RWPE2 (cell line): Measurements from ENCODE around the gene YBX1.
"Not testable (repeated sequence)": the region's sequence is repeated elsewhere in the genome, so short reads cannot be mapped to it uniquely, and the experiment has no call there.

Source experiments
- ATAC-seq: fragments of 200-7000 bp; cut with Tn5 transposase; 3 replicates; pipeline ENCODE4 v1.9.1; 2021; ENCODE audit warnings: low read depth
- DNase-seq: peaks from one replicate; pipeline ENCODE4 v3.0.0-alpha.2; 2020; ENCODE audit warnings: low spot score
- H3K27ac ChIP-seq: fragments of 450-650 bp; 2 replicates; pipeline ENCODE4 v1.5.1; 2017; ENCODE audit warnings: mild to moderate bottlenecking; ENCODE audit not compliant: poor library complexity, severe bottlenecking
- H3K27me3 ChIP-seq: fragments of 250-450 bp; sonication (Bioruptor Pico); 2 replicates; pipeline ENCODE4 v1.5.1; 2021; ENCODE audit warnings: mild to moderate bottlenecking, moderate library complexity; ENCODE audit not compliant: insufficient read depth, poor library complexity, severe bottlenecking
- H3K36me3 ChIP-seq: fragments of 250-450 bp; sonication (Bioruptor Pico); 2 replicates; pipeline ENCODE4 v1.5.1; 2020; ENCODE audit warnings: low read depth, mild to moderate bottlenecking, moderate library complexity
- H3K4me1 ChIP-seq: fragments of 250-450 bp; sonication (Bioruptor Pico); 2 replicates; pipeline ENCODE4 v1.5.1; 2021; ENCODE audit warnings: mild to moderate bottlenecking, moderate library complexity; ENCODE audit not compliant: insufficient read depth, poor library complexity, severe bottlenecking
- H3K4me3 ChIP-seq: fragments of 250-450 bp; sonication (Bioruptor Pico); 2 replicates; pipeline ENCODE4 v1.5.1; 2021; ENCODE audit warnings: mild to moderate bottlenecking, moderate library complexity; ENCODE audit not compliant: severe bottlenecking
- H3K9me3 ChIP-seq: fragments of 250-450 bp; sonication (Bioruptor Pico); 2 replicates; pipeline ENCODE4 v1.5.1; 2021; ENCODE audit warnings: mild to moderate bottlenecking, moderate library complexity; ENCODE audit not compliant: severe bottlenecking
- TF ChIP-seq, protein P1 (sequence below): fragments of 450-650 bp; IDR thresholded peaks from one replicate; pipeline ENCODE4 v1.5.1; 2017; ENCODE audit warnings: mild to moderate bottlenecking, moderate library complexity; ENCODE audit not compliant: poor library complexity, severe bottlenecking

Gene YBX1

GRCh38 chr1:42750041-42750440 is 67.8 kb downstream of the YBX1 start:
- ATAC-seq: no peak
- H3K36me3 ChIP-seq: peaks cover 39% of the 10 kb centered on the region

GRCh38 chr1:42751511-42752070 is 69.4 kb downstream of the YBX1 start:
- ATAC-seq, DNase-seq, H3K9me3 ChIP-seq, H3K27me3 ChIP-seq, H3K4me1 ChIP-seq, H3K27ac ChIP-seq, H3K4me3 ChIP-seq: not testable (repeated sequence)
- H3K36me3 ChIP-seq: peaks cover 54% of the 10 kb centered on the region

More at GRCh38 chr1:42750041-42750440, 67.8 kb downstream of the YBX1 start:
- Histone ChIP-seq H3K4me1 (no peaks in the 10 kb centered on the region), H3K9me3 (no peaks in the 10 kb centered on the region), H3K4me3 (no peak overlapping the region), H3K27ac (no peak overlapping the region), H3K27me3 (no peaks in the 10 kb centered on the region)
- TF ChIP-seq, protein P1, sequence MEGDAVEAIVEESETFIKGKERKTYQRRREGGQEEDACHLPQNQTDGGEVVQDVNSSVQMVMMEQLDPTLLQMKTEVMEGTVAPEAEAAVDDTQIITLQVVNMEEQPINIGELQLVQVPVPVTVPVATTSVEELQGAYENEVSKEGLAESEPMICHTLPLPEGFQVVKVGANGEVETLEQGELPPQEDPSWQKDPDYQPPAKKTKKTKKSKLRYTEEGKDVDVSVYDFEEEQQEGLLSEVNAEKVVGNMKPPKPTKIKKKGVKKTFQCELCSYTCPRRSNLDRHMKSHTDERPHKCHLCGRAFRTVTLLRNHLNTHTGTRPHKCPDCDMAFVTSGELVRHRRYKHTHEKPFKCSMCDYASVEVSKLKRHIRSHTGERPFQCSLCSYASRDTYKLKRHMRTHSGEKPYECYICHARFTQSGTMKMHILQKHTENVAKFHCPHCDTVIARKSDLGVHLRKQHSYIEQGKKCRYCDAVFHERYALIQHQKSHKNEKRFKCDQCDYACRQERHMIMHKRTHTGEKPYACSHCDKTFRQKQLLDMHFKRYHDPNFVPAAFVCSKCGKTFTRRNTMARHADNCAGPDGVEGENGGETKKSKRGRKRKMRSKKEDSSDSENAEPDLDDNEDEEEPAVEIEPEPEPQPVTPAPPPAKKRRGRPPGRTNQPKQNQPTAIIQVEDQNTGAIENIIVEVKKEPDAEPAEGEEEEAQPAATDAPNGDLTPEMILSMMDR: no peak
- DNase-seq: no peak

- Histone ChIP-seq H3K36me3 (peaks cover 55% of the 10 kb centered on the region), H3K9me3 (no peaks in the 10 kb centered on the region), H3K4me3 (no peak overlapping the region), H3K4me1 (no peaks in the 10 kb centered on the region), H3K27ac (no peak overlapping the region), H3K27me3 (no peaks in the 10 kb centered on the region)
- TF ChIP-seq, protein P1: no peak
- ATAC-seq (no peak), DNase-seq (no peak)
These were observed 70.1 kb downstream of the YBX1 start for GRCh38 chr1:42752284-42752683.

DNA sequence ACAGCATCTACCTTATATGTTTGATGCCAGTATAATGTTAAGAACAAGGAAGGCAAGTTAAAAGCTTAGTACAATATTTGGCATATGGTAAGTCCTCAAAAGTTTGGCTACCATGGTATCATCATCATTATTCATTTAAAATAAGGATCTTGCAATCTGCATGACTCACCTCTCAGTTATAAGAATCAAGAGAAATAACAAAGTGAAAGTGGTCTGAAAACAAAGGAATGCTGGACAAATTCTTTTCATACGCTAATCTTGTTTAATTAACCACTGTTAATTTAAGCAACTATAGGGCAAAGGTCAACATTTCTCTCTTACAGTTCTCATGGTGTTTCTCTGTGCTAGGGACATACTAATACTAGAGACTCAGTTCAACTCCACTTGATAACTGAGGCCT is 70.9 kb downstream of the YBX1 start:
- ATAC-seq (no peak), DNase-seq (no peak)
- H3K27me3 ChIP-seq: no peaks in the 10 kb centered on the region
- H3K4me1 ChIP-seq: no peaks in the 10 kb centered on the region
- no peak overlapping the region for H3K4me3 ChIP-seq
- no peak overlapping the region for H3K27ac ChIP-seq
- peaks cover 55% of the 10 kb centered on the region for H3K36me3 ChIP-seq
- no peaks in the 10 kb centered on the region for H3K9me3 ChIP-seq
- TF ChIP-seq, protein P1: no peak
